ENCODE results near the gene RNF214. TPM values are rescaled to one million over a fixed set of nuclear protein-coding genes. Genes with fewer than 3 reads are reported as not detected.

The RNF214 gene
- total and polyA plus RNA-seq, 2 donors (not counting 1 experiment from before 2014, with no cell fraction given): 12.1 to 13.4 TPM

- H3K4me3 ChIP-seq (replicated peaks in 1 of 4; ENCODE audit: control extremely low read depth in 1 of 4, insufficient read depth in 1 of 4, low read depth in 3 of 4, low read length in 4 of 4): peak overlapping the region; percentile 47 to 76 (median 58)
- H2AFZ ChIP-seq (ENCODE audit: low read length): no peak overlapping the region
- TF ChIP-seq EZH2 (IDR thresholded peaks at IDR 0.05; ENCODE audit: low read length, missing control alignments): no peak
- TF ChIP-seq, protein P1, sequence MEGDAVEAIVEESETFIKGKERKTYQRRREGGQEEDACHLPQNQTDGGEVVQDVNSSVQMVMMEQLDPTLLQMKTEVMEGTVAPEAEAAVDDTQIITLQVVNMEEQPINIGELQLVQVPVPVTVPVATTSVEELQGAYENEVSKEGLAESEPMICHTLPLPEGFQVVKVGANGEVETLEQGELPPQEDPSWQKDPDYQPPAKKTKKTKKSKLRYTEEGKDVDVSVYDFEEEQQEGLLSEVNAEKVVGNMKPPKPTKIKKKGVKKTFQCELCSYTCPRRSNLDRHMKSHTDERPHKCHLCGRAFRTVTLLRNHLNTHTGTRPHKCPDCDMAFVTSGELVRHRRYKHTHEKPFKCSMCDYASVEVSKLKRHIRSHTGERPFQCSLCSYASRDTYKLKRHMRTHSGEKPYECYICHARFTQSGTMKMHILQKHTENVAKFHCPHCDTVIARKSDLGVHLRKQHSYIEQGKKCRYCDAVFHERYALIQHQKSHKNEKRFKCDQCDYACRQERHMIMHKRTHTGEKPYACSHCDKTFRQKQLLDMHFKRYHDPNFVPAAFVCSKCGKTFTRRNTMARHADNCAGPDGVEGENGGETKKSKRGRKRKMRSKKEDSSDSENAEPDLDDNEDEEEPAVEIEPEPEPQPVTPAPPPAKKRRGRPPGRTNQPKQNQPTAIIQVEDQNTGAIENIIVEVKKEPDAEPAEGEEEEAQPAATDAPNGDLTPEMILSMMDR (conservative IDR thresholded peaks at IDR 0.05 in 1 of 2, IDR thresholded peaks at IDR 0.05 in 1 of 2; ENCODE audit: low read depth in 1 of 2, low read length in 2 of 2): no peak
- H3K79me2 ChIP-seq (ENCODE audit: control insufficient read depth, insufficient read depth, low read length): peaks cover 48% of the 10 kb centered on the region
- peak overlapping the region; percentile 86 for H3K4me2 ChIP-seq (ENCODE audit: extremely low read depth, insufficient read depth, low read length)
- peak overlapping the region; percentile 79 for H3K9ac ChIP-seq (ENCODE audit: insufficient read depth, low read length)
- H3K4me1 ChIP-seq (ENCODE audit: control insufficient read depth, extremely low read depth, insufficient read depth, low read length): peaks cover 37% of the 10 kb centered on the region
- peak overlapping the region; percentile 85 for H3K27ac ChIP-seq (ENCODE audit: insufficient read depth, low read length)
- peaks cover 16% of the 10 kb centered on the region for H3K36me3 ChIP-seq (ENCODE audit: control insufficient read depth, insufficient read depth, low read length)
- no peak for DNase-seq (ENCODE audit: low read depth in 2 of 2)
- H3K27me3 ChIP-seq (ENCODE audit: control insufficient read depth, insufficient read depth, low read length): no peaks in the 10 kb centered on the region
- no peaks in the 10 kb centered on the region for H4K20me1 ChIP-seq (ENCODE audit: control insufficient read depth, extremely low read depth, insufficient read depth, low read length)
- H3K9me3 ChIP-seq (ENCODE audit: control insufficient read depth, insufficient read depth, low read depth, low read length): no peaks in the 10 kb centered on the region
These were observed 32.3 kb upstream of the RNF214 start for GRCh38 chr11:117199916-117200812.

- no peak for TF ChIP-seq EZH2 (IDR thresholded peaks at IDR 0.05; ENCODE audit: low read length, missing control alignments)
- TF ChIP-seq, protein P1 (conservative IDR thresholded peaks at IDR 0.05 in 1 of 2, IDR thresholded peaks at IDR 0.05 in 1 of 2; ENCODE audit: low read depth in 1 of 2, low read length in 2 of 2): no peak
- Histone ChIP-seq H3K79me2 (ENCODE audit: control insufficient read depth, insufficient read depth, low read length) (peaks cover 48% of the 10 kb centered on the region), H3K9ac (ENCODE audit: insufficient read depth, low read length) (peak overlapping the region; percentile 79), H3K4me1 (ENCODE audit: control insufficient read depth, extremely low read depth, insufficient read depth, low read length) (peaks cover 41% of the 10 kb centered on the region), H3K4me2 (ENCODE audit: extremely low read depth, insufficient read depth, low read length) (peak overlapping the region; percentile 86), H3K27ac (ENCODE audit: insufficient read depth, low read length) (peak overlapping the region; percentile 85), H2AFZ (ENCODE audit: low read length) (no peak overlapping the region), H3K27me3 (ENCODE audit: control insufficient read depth, insufficient read depth, low read length) (no peaks in the 10 kb centered on the region), H3K36me3 (ENCODE audit: control insufficient read depth, insufficient read depth, low read length) (peaks cover 20% of the 10 kb centered on the region), H3K4me3 (replicated peaks in 1 of 4; ENCODE audit: control extremely low read depth in 1 of 4, insufficient read depth in 1 of 4, low read depth in 3 of 4, low read length in 4 of 4) (peak overlapping the region; percentile 47 to 76 (median 58)), H4K20me1 (ENCODE audit: control insufficient read depth, extremely low read depth, insufficient read depth, low read length) (no peaks in the 10 kb centered on the region), H3K9me3 (ENCODE audit: control insufficient read depth, insufficient read depth, low read depth, low read length) (no peaks in the 10 kb centered on the region)
- DNase-seq (ENCODE audit: low read depth in 2 of 2): no peak
These were observed 31.4 kb upstream of the RNF214 start for GRCh38 chr11:117200813-117201657.
